K562 (cell line): ENCODE measurements around the gene NFATC2. TPM values are rescaled to one million over a fixed set of nuclear protein-coding genes. Genes with fewer than 3 reads are reported as not detected.

Experiments used
- ATAC-seq: fragments of 200-7000 bp; cut with Tn5 transposase; 3 replicates; pipeline ENCODE4 v1.9.1; 2020; ENCODE audit warnings: moderate library complexity
- BruUV-seq: library from RNA; stranded (reverse); fragments of 400-500 nt; replicated peaks from 2 replicates; lab custom pipeline; 2021; lab: Mats Ljungman, UMichigan
- CTCF ChIA-PET: fragments of 300-600 bp; formaldehyde crosslinking; extraction: SDS; loops from one replicate; lab custom pipeline; 2021; ENCODE audit warnings: low intra/inter-chr PET ratio; lab: Yijun Ruan, JAX
- POLR2A ChIA-PET: fragments of 300-600, 350-650 bp; sonication (Branson Sonifier 250); formaldehyde crosslinking; extraction: SDS; loops from one replicate; lab custom pipeline; 2021; ENCODE audit warnings: antibody characterized with exemption, inconsistent platforms; lab: Yijun Ruan, JAX
- DNase-seq, 4 experiments: peaks; one replicate each; pipeline versions ENCODE4 v3.0.0 to v3.0.0-alpha.2; 2011 to 2018; ENCODE audit warnings: low spot score in 3 of 4, mixed read lengths in 3 of 4; ENCODE audit errors: extremely low read depth in 1 of 4
- FAIRE-seq: peaks from 2 replicates; lab custom pipeline; 2011; peaks lifted over from hg19 to GRCh38; lab: Jason Lieb, UNC
- H2AFZ ChIP-seq: 2 replicates; pipeline ENCODE4 v1.6.0; 2011; ENCODE audit warnings: low read depth, low read length, control low read depth, inconsistent platforms
- H3K27ac ChIP-seq: fragments of 200-600 bp; 3 replicates; pipeline ENCODE4 v1.8.0; 2011; ENCODE audit warnings: low read depth, mild to moderate bottlenecking, control low read depth, inconsistent platforms, low read length, moderate library complexity, mixed read lengths; ENCODE audit errors: extremely low read depth
- H3K27me3 ChIP-seq, 2 experiments: fragments of 300-600 bp in 1 of 2; 2 replicates in 1 of 2; 3 replicates in 1 of 2; pipeline versions ENCODE4 v1.6.0 to v1.8.0; 2011; ENCODE audit warnings: inconsistent platforms in 2 of 2, low read length in 2 of 2, mild to moderate bottlenecking in 1 of 2, mixed read lengths in 1 of 2, moderate library complexity in 1 of 2; ENCODE audit not compliant: control insufficient read depth in 2 of 2, insufficient read depth in 2 of 2
- H3K36me3 ChIP-seq: fragments of 300-600 bp; 3 replicates; pipeline ENCODE4 v1.8.0; 2011; ENCODE audit warnings: mild to moderate bottlenecking, low read length, inconsistent platforms; ENCODE audit not compliant: control insufficient read depth, insufficient read depth
- H3K4me1 ChIP-seq, 2 experiments: fragments of 200-600 bp in 1 of 2; replicated peaks in 1 of 2; 2 replicates in 1 of 2; 3 replicates in 1 of 2; pipeline versions ENCODE4 v1.5.1 to v1.8.0; 2011; ENCODE audit warnings: inconsistent platforms in 2 of 2, low read length in 2 of 2, mild to moderate bottlenecking in 1 of 2, mixed read lengths in 1 of 2, moderate library complexity in 1 of 2; ENCODE audit not compliant: control insufficient read depth in 2 of 2, insufficient read depth in 2 of 2
- H3K4me2 ChIP-seq: 2 replicates; pipeline ENCODE4 v1.6.1; 2011; ENCODE audit warnings: low read length, control low read depth, inconsistent platforms, mixed read lengths; ENCODE audit not compliant: insufficient read depth
- H3K4me3 ChIP-seq: fragments of 200-600 bp; sonication (generic), shearing (Covaris generic); 2 replicates; pipeline ENCODE4 v1.5.1; 2016; ENCODE audit warnings: control low read depth, inconsistent platforms
- H3K79me2 ChIP-seq: fragments of 200-600 bp; 3 replicates; pipeline ENCODE4 v1.8.0; 2011; ENCODE audit warnings: low read length, inconsistent platforms; ENCODE audit not compliant: control insufficient read depth, insufficient read depth
- H3K9ac ChIP-seq, 2 experiments: 2 replicates each; pipeline versions ENCODE4 v1.6.0 to v1.6.1; 2011; ENCODE audit warnings: low read depth in 2 of 2, low read length in 2 of 2, control low read depth in 1 of 2, inconsistent platforms in 1 of 2, mild to moderate bottlenecking in 1 of 2, mixed read lengths in 1 of 2; ENCODE audit not compliant: insufficient read depth in 1 of 2
- H3K9me1 ChIP-seq: one replicate; pipeline ENCODE4 v1.6.0; 2011; ENCODE audit warnings: inconsistent platforms, mild to moderate bottlenecking, low read length, moderate library complexity; ENCODE audit not compliant: control insufficient read depth, insufficient read depth
- H3K9me3 ChIP-seq: replicated peaks from 2 replicates; pipeline ENCODE4 v1.5.1; 2011; ENCODE audit warnings: low read depth, low read length, inconsistent platforms; ENCODE audit not compliant: control insufficient read depth, insufficient read depth
- H4K20me1 ChIP-seq: replicated peaks from 2 replicates; pipeline ENCODE4 v1.6.1; 2011; ENCODE audit warnings: low read length, inconsistent platforms, mixed read lengths; ENCODE audit not compliant: control insufficient read depth, insufficient read depth
- ATF3 ChIP-seq, 2 experiments: fragments of 450-650 bp in 1 of 2; sonication (generic) in 1 of 2; formaldehyde crosslinking in 1 of 2; IDR thresholded peaks in 1 of 2; conservative IDR thresholded peaks in 1 of 2; 2 replicates each; pipeline versions ENCODE4 v1.6.1 to v1.8.1; 2016 to 2023; ENCODE audit warnings: mild to moderate bottlenecking in 2 of 2, moderate library complexity in 2 of 2, inconsistent platforms in 1 of 2, missing genetic modification reagents in 1 of 2
- FOSL1 ChIP-seq: fragments of 200-800 bp; sonication (Bioruptor generic); conservative IDR thresholded peaks from 2 replicates; pipeline ENCODE4 v1.6.1; 2016; ENCODE audit warnings: missing genetic modification characterization, missing compliant biosample characterization
- JUND ChIP-seq, 2 experiments: IDR thresholded peaks; 2 replicates in 1 of 2; 3 replicates in 1 of 2; pipeline ENCODE4 v1.6.1; 2011; ENCODE audit warnings: borderline replicate concordance in 2 of 2, low read depth in 2 of 2, low read length in 2 of 2, improper control_type of control experiment in 1 of 2, missing biosample characterization in 1 of 2, missing genetic modification characterization in 1 of 2, missing genetic modification reagents in 1 of 2
- RBM25 ChIP-seq: fragments of 200-400 bp; formaldehyde crosslinking; IDR thresholded peaks from 2 replicates; pipeline ENCODE4 v1.6.1; 2018; ENCODE audit warnings: low read length, low read depth, moderate library complexity; ENCODE audit not compliant: severe bottlenecking
- SP1 ChIP-seq: sonication (generic); formaldehyde crosslinking; IDR thresholded peaks from 2 replicates; pipeline ENCODE4 v1.8.1; 2022; ENCODE audit warnings: mild to moderate bottlenecking, missing genetic modification reagents
- WGBS: fragments of 100-300 bp; shearing (Covaris generic); methylation state at CpG from one replicate; pipeline ENCODE4 v1.1.6; 2016; ENCODE audit warnings: low coverage, mixed read lengths; ENCODE audit not compliant: insufficient coverage; ENCODE audit errors: missing lambda C conversion rate; 5-methylcytosine and 5-hydroxymethylcytosine counted together
- in situ Hi-C: fragments of 300-500 bp; cut with MboI; formaldehyde crosslinking; loops from 4 replicates; pipeline ENCODE4 v1.15.0; 2018; ENCODE audit warnings: inconsistent platforms, mixed read lengths
- intact Hi-C: fragments of 100-400 bp; cut with micrococcal nuclease; formaldehyde crosslinking; loops from 2 replicates; pipeline ENCODE4 v1.14.2; 2022
- polyA plus RNA-seq, 8 experiments: library from polyadenylated mRNA; depleted of rRNA in 4 of 8; stranded (reverse) in 5 of 8; unstranded in 3 of 8; fragments of >200 nt; fragmentation: Nextera tagmentation in 2 of 8; fragmentation: Illumina TruSeq in 1 of 8; extraction: Ambion mirVana in 2 of 8; extraction: Trizol in 1 of 8; gene quantifications; 2 replicates each; pipeline versions ENCODE4 v1.2.1 to v1.2.3, GENCODE V29; 2011 to 2014; ENCODE audit warnings: inconsistent platforms in 1 of 8, missing spikeins in 1 of 8
- total RNA-seq, 7 experiments: library from RNA; depleted of rRNA in 6 of 7; stranded (reverse); fragments of >200 nt in 6 of 7; fragmentation: Illumina TruSeq in 2 of 7; extraction: Trizol in 2 of 7; gene quantifications; 2 replicates each; pipeline versions ENCODE4 v1.2.1 to v1.2.3, GENCODE V29; 2011 to 2021; ENCODE audit warnings: low replicate concordance in 1 of 7

NFATC2 gene
- total and polyA plus RNA-seq, 9 of the 15 experiments (the other 6 are each of a cell fraction or from before 2014, with no cell fraction given) = 1.9 to 11.2 (median 3.0) TPM

- CTCF ChIA-PET = no interaction called here
- in situ Hi-C loops = no loop called here
- POLR2A ChIA-PET = interaction anchor here (0.6 kb wide), 1 partner anchor 639 kb away, joined by 3 read pairs; no protein-coding TSS in a partner anchor
These were observed 27.6 kb upstream of the NFATC2 start for GRCh38 chr20:51569815-51570738.

More at GRCh38 chr20:51569815-51570738, 27.6 kb upstream of the NFATC2 start:
- intact Hi-C loops = no loop called here
- Histone ChIP-seq H3K36me3 (no peaks in the 10 kb centered on the region), H3K27me3 (no peaks in the 10 kb centered on the region; a peak in 1 of 5 replicates), H3K4me1 (peaks cover 3 to 13% of the 10 kb centered on the region in 2 experiments; a peak in 4 of 5 replicates), H2AFZ (no peak overlapping the region), H3K79me2 (no peaks in the 10 kb centered on the region), H3K9me3 (no peaks in the 10 kb centered on the region; the same call in 1 of the 2 replicates), H3K9ac (peak overlapping the region in 1 of 2 experiments; percentile 68; a peak in 1 of 4 replicates), H4K20me1 (no peaks in the 10 kb centered on the region), H3K27ac (no peak overlapping the region), H3K4me3 (no peak overlapping the region), H3K9me1 (no peaks in the 10 kb centered on the region), H3K4me2 (no peak overlapping the region)
- 51% methylated on average over 23 of the region's 25 CpGs for WGBS
- BruUV-seq = no TSS peak
- ATAC-seq (no peak), DNase-seq (no peak), FAIRE-seq (no peak)
- TF ChIP-seq FOSL1 (tag) (peak; percentile 48; the same call in 1 of the 2 replicates), ATF3 (IDR thresholded peaks at IDR 0.05) (peak; percentile 64), ATF3 (CRISPR knock-in tag; conservative IDR thresholded peaks at IDR 0.05) (no peak), SP1 (CRISPR knock-in tag) (no peak), JUND (IDR thresholded peaks at IDR 0.05; ENCODE audit: borderline replicate concordance, low read depth, low read length) (peak; percentile 39; the same call in 1 of the 2 replicates), JUND (tag; IDR thresholded peaks at IDR 0.05; ENCODE audit: borderline replicate concordance, low read depth, low read length) (no peak), RBM25 (peak; percentile 46)
